Measurements from ENCODE around the gene NCOA3.

GRCh38 chr20:47676219-47676721 is 174.6 kb downstream of the NCOA3 start:
- TF ChIP-seq RAD21 (IDR thresholded peaks at IDR 0.05; ENCODE audit: low read depth) (no peak), REST (IDR thresholded peaks at IDR 0.05; ENCODE audit: low read depth) (no peak), YY1 (IDR thresholded peaks at IDR 0.05; ENCODE audit: low read depth) (no peak), ZBTB7A (IDR thresholded peaks at IDR 0.05; ENCODE audit: low read depth) (no peak), EP300 (IDR thresholded peaks at IDR 0.05; ENCODE audit: borderline replicate concordance) (no peak), USF1 (IDR thresholded peaks at IDR 0.05) (no peak), TEAD4 (IDR thresholded peaks at IDR 0.05) (no peak)

All from Ishikawa (cell line).